Hematopoietic multipotent progenitor cell treated with erythropoietin and hydrocortisone succinate and interleukin-3 and kit ligand, for 8 days (in vitro differentiated cells): ENCODE measurements around the gene VSX2.

Source experiments
- DNase-seq: peaks from one replicate; pipeline ENCODE4 v3.0.0-alpha.2; 2015

VSX2 gene

GRCh38 chr14:74238974-74239847 is at the start of gene VSX2:
Gene VSX2, plus strand, starts transcription at chr14:74239449. Its CDS starts 113 bp downstream, at chr14:74239562.
- no peak for DNase-seq

GRCh38 chr14:74190927-74191575 is 48.2 kb upstream of the VSX2 start:
- DNase-seq: no peak

GRCh38 chr14:74194506-74195274 is 44.6 kb upstream of the VSX2 start:
- DNase-seq: no peak

GRCh38 chr14:74195623-74196022 is 43.6 kb upstream of the VSX2 start:
- DNase-seq: no peak

GRCh38 chr14:74198441-74199234 is 40.6 kb upstream of the VSX2 start:
- no peak for DNase-seq

- no peak for DNase-seq
These were observed 37.1 kb upstream of the VSX2 start for GRCh38 chr14:74202113-74202512.

- no peak for DNase-seq
These were observed 35.6 kb upstream of the VSX2 start for GRCh38 chr14:74203639-74204038.

- no peak for DNase-seq
These were observed 34.8 kb upstream of the VSX2 start for GRCh38 chr14:74204491-74204890.

- DNase-seq: no peak
These were observed 33.4 kb upstream of the VSX2 start for GRCh38 chr14:74205882-74206281.

- DNase-seq: peak; percentile 37
These were observed 31.3 kb upstream of the VSX2 start for GRCh38 chr14:74207943-74208342.

- DNase-seq: no peak
These were observed 30.6 kb upstream of the VSX2 start for GRCh38 chr14:74208642-74209041.

GRCh38 chr14:74211945-74212580 is 27.2 kb upstream of the VSX2 start:
- no peak for DNase-seq

GRCh38 chr14:74213907-74214803 is 25.1 kb upstream of the VSX2 start:
- no peak for DNase-seq

- DNase-seq: no peak
These were observed 22.6 kb upstream of the VSX2 start for GRCh38 chr14:74216671-74217070.

GRCh38 chr14:74217672-74218448 is 21.4 kb upstream of the VSX2 start:
- peak; percentile 63 for DNase-seq

GRCh38 chr14:74218462-74218861 is 20.8 kb upstream of the VSX2 start:
- no peak for DNase-seq

- no peak for DNase-seq
These were observed 19.7 kb upstream of the VSX2 start for GRCh38 chr14:74219277-74220205.

GRCh38 chr14:74220991-74221390 is 18.3 kb upstream of the VSX2 start:
- no peak for DNase-seq

- DNase-seq: no peak
These were observed 17.5 kb upstream of the VSX2 start for GRCh38 chr14:74221741-74222140.
